ENCODE measurements around the gene GPC5.

DNA sequence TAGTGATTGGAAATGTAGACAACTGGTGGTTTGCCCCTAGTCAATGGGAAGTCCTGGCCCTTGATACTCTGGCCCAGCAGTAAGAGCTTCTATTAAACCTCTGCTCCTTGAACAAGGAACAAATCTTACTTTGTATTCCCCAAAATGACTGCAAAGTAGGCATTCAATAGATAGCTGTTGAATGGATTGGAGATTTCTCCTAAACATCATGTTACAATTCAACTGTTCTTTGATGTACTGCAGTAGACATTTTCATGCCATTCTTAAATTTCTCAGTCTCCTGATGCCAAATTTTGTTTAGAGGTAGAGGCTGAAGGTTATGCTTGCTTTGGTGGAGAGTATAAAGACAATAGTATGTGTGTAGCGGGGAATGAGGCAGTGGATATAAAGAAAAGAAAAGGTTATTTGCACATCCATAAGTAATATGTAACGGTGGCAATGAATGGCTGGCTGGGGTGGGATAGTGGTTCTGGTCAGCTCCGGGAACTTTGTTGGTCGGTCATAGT lies 38.1 kb upstream of the GPC5 start:
- TF ChIP-seq, protein P1, sequence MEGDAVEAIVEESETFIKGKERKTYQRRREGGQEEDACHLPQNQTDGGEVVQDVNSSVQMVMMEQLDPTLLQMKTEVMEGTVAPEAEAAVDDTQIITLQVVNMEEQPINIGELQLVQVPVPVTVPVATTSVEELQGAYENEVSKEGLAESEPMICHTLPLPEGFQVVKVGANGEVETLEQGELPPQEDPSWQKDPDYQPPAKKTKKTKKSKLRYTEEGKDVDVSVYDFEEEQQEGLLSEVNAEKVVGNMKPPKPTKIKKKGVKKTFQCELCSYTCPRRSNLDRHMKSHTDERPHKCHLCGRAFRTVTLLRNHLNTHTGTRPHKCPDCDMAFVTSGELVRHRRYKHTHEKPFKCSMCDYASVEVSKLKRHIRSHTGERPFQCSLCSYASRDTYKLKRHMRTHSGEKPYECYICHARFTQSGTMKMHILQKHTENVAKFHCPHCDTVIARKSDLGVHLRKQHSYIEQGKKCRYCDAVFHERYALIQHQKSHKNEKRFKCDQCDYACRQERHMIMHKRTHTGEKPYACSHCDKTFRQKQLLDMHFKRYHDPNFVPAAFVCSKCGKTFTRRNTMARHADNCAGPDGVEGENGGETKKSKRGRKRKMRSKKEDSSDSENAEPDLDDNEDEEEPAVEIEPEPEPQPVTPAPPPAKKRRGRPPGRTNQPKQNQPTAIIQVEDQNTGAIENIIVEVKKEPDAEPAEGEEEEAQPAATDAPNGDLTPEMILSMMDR (IDR thresholded peaks at IDR 0.05; ENCODE audit: extremely low read depth in 1 of 2, insufficient read depth in 1 of 2, low read depth in 1 of 2, low read length in 2 of 2): no peak
- TF ChIP-seq POLR2A (IDR thresholded peaks at IDR 0.05; ENCODE audit: low read depth, low read length): no peak

Measured in endothelial cell of umbilical vein (primary cell).